GM12891 (cell line): Measurements from ENCODE around the gene LNX1.
"Not testable (repeated sequence)": the region's sequence is repeated elsewhere in the genome, so short reads cannot be mapped to it uniquely, and the experiment has no call there.

ENCODE experiments used
- POLR2A ChIP-seq: IDR thresholded peaks from 2 replicates; pipeline ENCODE4 v1.6.1; 2011; ENCODE audit warnings: low read depth, low read length, control low read depth
- POLR2AphosphoS5 ChIP-seq: IDR thresholded peaks from 2 replicates; pipeline ENCODE4 v1.6.1; 2011; ENCODE audit warnings: low read depth, low read length, control low read depth
- SPI1 ChIP-seq: IDR thresholded peaks from 2 replicates; pipeline ENCODE4 v1.6.1; 2011; ENCODE audit warnings: low read depth, low read length, control low read depth
- TAF1 ChIP-seq: IDR thresholded peaks from 2 replicates; pipeline ENCODE4 v1.6.1; 2011; ENCODE audit warnings: low read depth, low read length, control low read depth

DNA sequence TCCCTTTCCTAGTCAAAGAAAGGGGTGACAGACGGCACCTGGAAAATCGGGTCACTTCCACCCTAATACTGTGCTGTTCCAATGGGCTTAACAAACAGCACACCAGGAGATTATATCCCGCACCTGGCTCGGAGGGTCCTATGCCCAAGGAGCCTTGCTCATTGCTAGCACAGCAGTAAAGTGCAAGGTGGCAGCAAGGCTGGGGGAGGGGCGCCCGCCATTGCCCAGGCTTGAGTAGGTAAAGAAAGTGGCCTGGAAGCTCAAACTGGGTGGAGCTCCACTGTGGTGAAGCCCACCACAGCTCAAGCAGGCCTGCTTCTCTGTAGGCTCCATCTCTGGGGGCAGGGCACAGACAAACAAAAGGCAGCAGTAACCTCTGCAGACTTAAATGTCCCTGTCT lies 124.7 kb downstream of the LNX1 start:
- TF ChIP-seq POLR2A, POLR2AphosphoS5, TAF1, SPI1: not testable (repeated sequence)
